Retinal pigment epithelial cell (primary cell): Measurements from ENCODE around the gene PTPRA.

Experiments
- DNase-seq: peaks from one replicate; pipeline ENCODE4 v3.0.0-alpha.2; 2010; ENCODE audit warnings: low read depth
- H3K4me3 ChIP-seq: 2 replicates; pipeline ENCODE4 v1.5.1; 2011; ENCODE audit warnings: mild to moderate bottlenecking, low read length, control low read depth, moderate library complexity
- TF ChIP-seq, protein P1 (sequence below): conservative IDR thresholded peaks from 2 replicates; pipeline ENCODE4 v1.5.1; 2011; ENCODE audit warnings: low read depth, low read length, control low read depth, inconsistent platforms

Gene PTPRA

DNA sequence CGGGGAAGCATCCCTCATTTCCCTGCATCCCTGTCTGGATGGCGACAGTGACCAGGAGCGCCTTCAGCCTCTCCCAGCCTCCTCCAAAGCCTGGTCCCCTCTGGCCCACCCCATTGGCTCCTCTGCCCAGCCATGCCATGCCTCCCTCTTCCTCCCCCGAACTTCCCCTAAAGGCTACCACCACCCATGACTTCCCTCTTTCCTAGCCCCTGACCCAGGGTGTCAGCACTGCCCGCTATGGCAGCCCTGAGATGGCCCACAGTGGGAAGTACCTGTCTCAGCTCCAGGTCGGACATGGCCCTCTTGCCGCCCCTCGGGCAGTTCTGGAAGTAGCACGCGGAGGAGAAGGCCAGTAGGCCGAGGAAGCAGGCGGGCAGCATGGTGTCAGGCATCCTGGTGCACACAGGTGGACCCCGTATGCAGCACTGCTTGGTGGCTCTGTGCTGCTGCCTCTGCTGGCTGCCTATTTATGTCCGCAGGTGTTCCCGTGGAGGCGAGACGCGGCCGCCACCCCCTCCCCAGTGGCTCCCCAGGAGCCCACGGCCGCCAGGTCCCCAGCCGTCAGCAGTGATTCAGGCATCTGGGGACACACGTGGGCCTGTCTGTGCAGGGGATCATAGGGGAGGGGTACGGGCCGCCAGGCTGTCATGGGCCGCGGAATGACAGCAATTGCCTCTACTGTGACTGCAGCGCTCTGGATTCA lies 211.2 kb downstream of the PTPRA start, which contains the start of gene AVP:
TSS of gene AVP (minus strand) at position 442 of the 703 bp plus-strand sequence. CDS start at position 392, 50 bp downstream.
- TF ChIP-seq, protein P1, sequence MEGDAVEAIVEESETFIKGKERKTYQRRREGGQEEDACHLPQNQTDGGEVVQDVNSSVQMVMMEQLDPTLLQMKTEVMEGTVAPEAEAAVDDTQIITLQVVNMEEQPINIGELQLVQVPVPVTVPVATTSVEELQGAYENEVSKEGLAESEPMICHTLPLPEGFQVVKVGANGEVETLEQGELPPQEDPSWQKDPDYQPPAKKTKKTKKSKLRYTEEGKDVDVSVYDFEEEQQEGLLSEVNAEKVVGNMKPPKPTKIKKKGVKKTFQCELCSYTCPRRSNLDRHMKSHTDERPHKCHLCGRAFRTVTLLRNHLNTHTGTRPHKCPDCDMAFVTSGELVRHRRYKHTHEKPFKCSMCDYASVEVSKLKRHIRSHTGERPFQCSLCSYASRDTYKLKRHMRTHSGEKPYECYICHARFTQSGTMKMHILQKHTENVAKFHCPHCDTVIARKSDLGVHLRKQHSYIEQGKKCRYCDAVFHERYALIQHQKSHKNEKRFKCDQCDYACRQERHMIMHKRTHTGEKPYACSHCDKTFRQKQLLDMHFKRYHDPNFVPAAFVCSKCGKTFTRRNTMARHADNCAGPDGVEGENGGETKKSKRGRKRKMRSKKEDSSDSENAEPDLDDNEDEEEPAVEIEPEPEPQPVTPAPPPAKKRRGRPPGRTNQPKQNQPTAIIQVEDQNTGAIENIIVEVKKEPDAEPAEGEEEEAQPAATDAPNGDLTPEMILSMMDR = no peak
- H3K4me3 ChIP-seq = no peak within 1 kb of the TSS
- DNase-seq = no peak

DNA sequence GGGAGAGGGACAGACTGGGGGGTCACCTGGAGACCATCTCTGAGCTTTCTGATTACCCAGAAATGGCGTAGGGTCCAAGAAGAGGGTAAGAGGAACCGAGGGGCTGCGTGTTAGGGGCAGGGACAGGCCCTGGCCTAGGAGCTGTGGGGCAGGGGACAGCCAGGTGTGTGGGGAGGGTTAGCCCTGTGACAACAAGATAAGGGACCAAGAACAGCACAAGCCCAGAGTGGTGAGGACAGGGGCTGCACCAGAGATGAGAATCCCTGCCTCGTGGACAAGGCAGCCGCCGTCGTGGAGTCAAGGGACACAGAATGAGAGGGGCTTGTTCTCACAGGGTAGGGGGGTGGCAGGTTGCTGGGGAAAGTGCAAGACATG lies 211.7 kb downstream of the PTPRA start:
- DNase-seq = no peak
- no peak overlapping the region for H3K4me3 ChIP-seq
- TF ChIP-seq, protein P1 = no peak

DNA sequence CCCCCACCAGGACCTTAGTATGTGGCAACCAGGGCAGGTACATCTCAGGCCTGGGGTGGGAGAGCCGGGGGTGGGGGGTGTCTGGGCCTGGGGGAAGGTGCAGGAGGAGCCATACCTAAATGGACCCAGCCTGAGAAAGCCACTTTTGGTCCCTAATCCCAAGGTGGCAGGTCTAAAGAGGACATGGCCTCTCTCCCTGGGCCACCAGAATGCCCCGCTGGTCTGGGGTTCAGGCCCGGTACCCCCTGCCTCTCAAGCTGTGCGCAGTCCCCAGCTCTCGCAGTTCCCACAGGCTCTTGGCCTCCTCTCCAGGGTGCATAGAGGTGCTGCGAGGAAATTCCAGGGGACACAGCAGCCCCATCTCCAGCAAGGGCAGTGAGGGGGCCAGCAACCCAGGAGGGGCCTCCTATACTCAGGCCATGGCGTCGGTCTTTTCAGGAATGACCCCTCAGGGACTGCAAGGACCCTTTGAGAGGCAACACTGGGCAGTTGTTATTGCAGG lies 212.3 kb downstream of the PTPRA start:
- no peak overlapping the region for H3K4me3 ChIP-seq
- no peak for DNase-seq
- TF ChIP-seq, protein P1 = no peak

DNA sequence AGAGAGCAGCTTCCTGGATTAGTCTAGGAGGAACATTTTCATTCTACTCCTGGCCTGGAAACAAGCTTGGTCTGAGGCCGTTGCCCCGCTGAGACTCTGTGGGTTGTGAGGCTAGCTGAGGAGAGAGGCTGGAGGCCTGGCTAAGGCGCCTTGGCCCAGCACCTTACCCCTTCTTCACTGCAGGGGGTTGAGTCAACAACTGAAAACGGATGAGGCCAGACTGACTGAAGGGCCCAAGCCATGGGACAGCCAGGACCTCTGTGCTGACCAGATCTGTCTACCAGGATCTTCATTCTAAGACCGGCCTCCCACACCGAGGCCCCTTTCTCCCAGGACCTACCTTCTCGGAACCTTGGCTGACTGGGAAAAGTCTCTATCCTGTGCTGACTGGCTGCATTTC lies 214.8 kb downstream of the PTPRA start:
- H3K4me3 ChIP-seq = no peak overlapping the region
- no peak for DNase-seq
- TF ChIP-seq, protein P1 = no peak
